Adrenal gland (tissue), 12 donors: ENCODE data around the gene TECR. TPM values are rescaled to one million over a fixed set of nuclear protein-coding genes. Genes with fewer than 3 reads are reported as not detected.

ENCODE experiments used
- DNase-seq, 7 donors: peaks; one replicate each; pipeline ENCODE4 v3.0.0-alpha.2; 2019 to 2020
- H3K27ac ChIP-seq, 5 donors: fragments of 200-600 bp; sonication (generic) in 4 of 5; 1 replicate in 3 of 5; 2 replicates in 2 of 5; pipeline versions ENCODE4 v1.5.1 to v1.8.0; 2016 to 2020; ENCODE audit warnings: mild to moderate bottlenecking in 1 of 5
- H3K27me3 ChIP-seq: fragments of 200-600 bp; 2 replicates; pipeline ENCODE4 v1.8.0; 2021
- H3K36me3 ChIP-seq, 2 donors: fragments of 200-600 bp; replicated peaks in 1 of 2; 1 replicate in 1 of 2; 2 replicates in 1 of 2; pipeline versions ENCODE4 v1.5.1 to v1.8.0; 2018 to 2022
- H3K4me1 ChIP-seq, 2 donors: fragments of 200-600 bp; replicated peaks in 1 of 2; 1 replicate in 1 of 2; 2 replicates in 1 of 2; pipeline versions ENCODE4 v1.5.1 to v1.8.0; 2018 to 2021
- H3K4me3 ChIP-seq, 4 donors: fragments of 200-600 bp; sonication (generic) in 3 of 4; one replicate each; pipeline ENCODE4 v1.5.1; 2016 to 2018
- H3K9me3 ChIP-seq, 3 donors: fragments of 200-600 bp; sonication (generic) in 1 of 3; replicated peaks in 1 of 3; 1 replicate in 2 of 3; 2 replicates in 1 of 3; pipeline versions ENCODE4 v1.5.1 to v1.8.0; 2016 to 2021
- POLR2A ChIP-seq, 2 donors: fragments of 450-650 bp; IDR thresholded peaks; one replicate each; pipeline ENCODE4 v1.6.1; 2017; ENCODE audit warnings: antibody characterized with exemption in 2 of 2, mild to moderate bottlenecking in 2 of 2, moderate library complexity in 1 of 2
- WGBS, 4 donors: extraction: QIAGEN DNeasy Blood & Tissue Kit in 2 of 4; methylation state at CpG; one replicate each; pipeline versions ENCODE4 v1.1.5 to v1.1.7; 2013 to 2017; 5-methylcytosine and 5-hydroxymethylcytosine counted together
- intact Hi-C, 2 donors: fragments of 100-400 bp; cut with DNase I; formaldehyde crosslinking; loops; one replicate each; pipeline versions ENCODE4 v1.14.1 to v1.15.0; 2022 to 2023
- polyA plus RNA-seq, 3 donors: library from polyadenylated mRNA; stranded (reverse); fragments of 200-250 nt in 2 of 3; fragments of 350-450 nt in 1 of 3; fragmentation: Illumina TruSeq in 1 of 3; extraction: RNeasy Lipid Tissue Mini Kit (QIAGEN cat#74804) in 1 of 3; gene quantifications; one replicate each; pipeline ENCODE4 v1.2.3, GENCODE V29; 2013 to 2014
- total RNA-seq, 9 donors: library from RNA; depleted of rRNA in 4 of 9; stranded (reverse); fragments of >200 nt in 4 of 9; fragments of 120-200 nt in 1 of 9; fragmentation: NEBNext Ultra II Directional in 1 of 9; extraction: Animal tissue kit (Norgen Biotek cat#: 25700) in 1 of 9; gene quantifications; one replicate each; pipeline versions ENCODE4 v1.1.0 to v1.2.4, GENCODE V29; 2013 to 2023
- TF ChIP-seq, protein P1 (sequence below), 6 experiments: fragments of 450-650 bp in 4 of 6; fragments of 200-600 bp in 2 of 6; sonication (generic) in 1 of 6; IDR thresholded peaks; 1 replicate in 5 of 6; 2 replicates in 1 of 6; pipeline versions ENCODE4 v1.5.1 to v1.8.0; 2016 to 2021; ENCODE audit warnings: antibody characterized with exemption in 6 of 6, mild to moderate bottlenecking in 2 of 6, moderate library complexity in 1 of 6
- donor health status: healthy with polysubstance abuse.
- donor health status: Bipolar disorder and iron deficiency.
- donor health status: DM: yes; HTN: yes; CAD: no.
- donor health status: DM: no; HTN: no; CAD: no.
- donor health status: DM: no; HTN: no; CAD: no.
- donor health status: DM: yes; HTN: yes; CAD: no.

Gene TECR
- total and polyA plus RNA-seq, 12 donors: 108 to 610 (median 219) TPM

DNA sequence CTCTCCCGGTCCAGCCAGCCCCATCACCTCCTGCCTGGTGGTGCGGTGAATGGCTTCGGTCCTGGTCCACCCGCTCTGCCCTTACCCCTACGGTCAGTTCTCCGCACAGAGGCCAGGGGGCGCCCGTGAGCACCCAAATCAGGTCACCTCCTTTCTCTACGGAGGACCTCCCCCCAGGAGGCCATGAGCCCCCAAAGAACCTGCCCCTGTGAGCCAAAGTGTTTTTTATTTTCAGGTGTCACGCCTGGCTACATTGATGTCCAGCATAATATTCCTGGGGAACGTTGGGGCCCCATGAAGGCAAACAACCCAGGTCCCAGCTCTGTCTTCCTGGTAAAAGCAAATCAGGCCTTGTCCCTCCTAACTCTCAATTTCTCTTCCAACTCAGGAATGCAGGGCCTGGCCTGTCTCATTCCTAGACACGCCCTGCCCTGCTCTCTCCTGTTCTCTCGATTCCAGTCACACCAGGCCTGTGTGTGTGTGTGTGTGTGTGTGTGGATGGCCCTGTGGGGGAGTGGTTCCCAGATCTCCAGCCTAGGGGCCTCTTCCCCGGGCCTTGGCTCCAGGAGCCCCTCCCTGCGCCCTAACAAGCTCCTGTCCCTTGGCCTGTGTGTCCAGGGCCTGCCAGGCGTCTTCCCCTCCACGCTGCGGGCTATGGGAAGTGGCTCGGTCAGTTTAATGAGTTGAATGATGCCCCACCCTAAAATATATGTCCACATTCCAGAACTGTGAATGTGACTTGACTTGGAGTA is 23.7 kb upstream of the TECR start:
- H3K27ac ChIP-seq: peak overlapping the region in 1 of 5 donors; percentile 61
- no peaks in the 10 kb centered on the region for H3K9me3 ChIP-seq
- intact Hi-C loops: no loop called here
- H3K4me1 ChIP-seq: peaks cover 0 to 4% of the 10 kb centered on the region in 2 donors
- no peak for TF ChIP-seq POLR2A (IDR thresholded peaks at IDR 0.05)
- TF ChIP-seq, protein P1, sequence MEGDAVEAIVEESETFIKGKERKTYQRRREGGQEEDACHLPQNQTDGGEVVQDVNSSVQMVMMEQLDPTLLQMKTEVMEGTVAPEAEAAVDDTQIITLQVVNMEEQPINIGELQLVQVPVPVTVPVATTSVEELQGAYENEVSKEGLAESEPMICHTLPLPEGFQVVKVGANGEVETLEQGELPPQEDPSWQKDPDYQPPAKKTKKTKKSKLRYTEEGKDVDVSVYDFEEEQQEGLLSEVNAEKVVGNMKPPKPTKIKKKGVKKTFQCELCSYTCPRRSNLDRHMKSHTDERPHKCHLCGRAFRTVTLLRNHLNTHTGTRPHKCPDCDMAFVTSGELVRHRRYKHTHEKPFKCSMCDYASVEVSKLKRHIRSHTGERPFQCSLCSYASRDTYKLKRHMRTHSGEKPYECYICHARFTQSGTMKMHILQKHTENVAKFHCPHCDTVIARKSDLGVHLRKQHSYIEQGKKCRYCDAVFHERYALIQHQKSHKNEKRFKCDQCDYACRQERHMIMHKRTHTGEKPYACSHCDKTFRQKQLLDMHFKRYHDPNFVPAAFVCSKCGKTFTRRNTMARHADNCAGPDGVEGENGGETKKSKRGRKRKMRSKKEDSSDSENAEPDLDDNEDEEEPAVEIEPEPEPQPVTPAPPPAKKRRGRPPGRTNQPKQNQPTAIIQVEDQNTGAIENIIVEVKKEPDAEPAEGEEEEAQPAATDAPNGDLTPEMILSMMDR (IDR thresholded peaks at IDR 0.05): peak; percentile 23 to 67 (median 54)
- H3K4me3 ChIP-seq: no peak overlapping the region
- 43 to 55% (median 52%) methylated on average over 9 to 19 of the region's 19 CpGs for WGBS, 4 donors
- no peaks in the 10 kb centered on the region for H3K27me3 ChIP-seq
- peak in 3 of 7 donors; percentile 54 to 67 (median 55) for DNase-seq
- no peaks in the 10 kb centered on the region for H3K36me3 ChIP-seq

DNA sequence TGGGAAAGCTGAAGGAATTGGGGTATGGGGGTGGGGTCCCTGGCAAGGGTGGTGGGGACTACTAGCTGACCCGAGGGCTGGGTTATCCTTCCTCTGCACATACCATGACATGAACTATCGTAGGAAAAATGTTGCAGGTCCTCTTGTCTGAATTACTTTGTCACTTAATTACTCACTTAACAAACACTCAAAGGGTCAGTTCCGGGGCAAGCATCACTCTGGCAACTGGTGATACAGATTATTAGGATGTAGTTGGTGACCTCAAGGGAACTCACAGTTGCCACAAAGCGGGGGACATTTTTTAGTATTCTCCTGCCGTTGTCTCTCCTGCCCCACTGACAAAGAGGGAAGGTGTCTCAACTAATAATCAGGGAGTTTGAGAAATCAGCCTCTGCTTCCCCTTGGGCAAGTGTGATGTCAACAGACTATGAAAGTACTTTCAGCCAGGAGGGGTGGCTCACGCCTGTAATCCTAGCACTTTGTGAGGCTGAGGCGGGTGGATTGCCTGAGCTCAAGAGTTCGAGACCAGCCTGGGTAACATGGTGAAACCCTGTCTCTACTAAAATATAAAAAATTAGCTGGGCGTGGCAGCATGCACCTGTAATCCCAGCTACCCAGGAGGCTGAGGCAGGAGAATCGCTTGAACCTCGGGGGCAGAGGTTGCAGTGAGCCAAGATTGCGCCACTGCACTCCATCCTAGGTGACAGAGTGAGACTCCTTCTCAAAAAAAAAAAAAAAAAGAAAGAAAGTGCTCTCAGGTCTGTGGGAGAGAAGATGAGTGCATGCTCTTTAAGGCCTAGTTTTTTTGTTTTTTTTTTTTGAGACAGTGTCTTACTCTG is 21.5 kb upstream of the TECR start:
- no peaks in the 10 kb centered on the region for H3K36me3 ChIP-seq
- no peaks in the 10 kb centered on the region for H3K9me3 ChIP-seq
- no peak for TF ChIP-seq POLR2A (IDR thresholded peaks at IDR 0.05)
- TF ChIP-seq, protein P1 (IDR thresholded peaks at IDR 0.05): no peak
- peaks cover 5 to 6% of the 10 kb centered on the region in 2 donors for H3K4me1 ChIP-seq
- H3K27me3 ChIP-seq: no peaks in the 10 kb centered on the region
- peak overlapping the region in 1 of 5 donors; percentile 29 for H3K27ac ChIP-seq
- 66 to 74% (median 69%) methylated on average over 11 to 12 of the region's 12 CpGs for WGBS, 4 donors
- H3K4me3 ChIP-seq: no peak overlapping the region
- DNase-seq: no peak
- intact Hi-C loops: no loop called here

DNA sequence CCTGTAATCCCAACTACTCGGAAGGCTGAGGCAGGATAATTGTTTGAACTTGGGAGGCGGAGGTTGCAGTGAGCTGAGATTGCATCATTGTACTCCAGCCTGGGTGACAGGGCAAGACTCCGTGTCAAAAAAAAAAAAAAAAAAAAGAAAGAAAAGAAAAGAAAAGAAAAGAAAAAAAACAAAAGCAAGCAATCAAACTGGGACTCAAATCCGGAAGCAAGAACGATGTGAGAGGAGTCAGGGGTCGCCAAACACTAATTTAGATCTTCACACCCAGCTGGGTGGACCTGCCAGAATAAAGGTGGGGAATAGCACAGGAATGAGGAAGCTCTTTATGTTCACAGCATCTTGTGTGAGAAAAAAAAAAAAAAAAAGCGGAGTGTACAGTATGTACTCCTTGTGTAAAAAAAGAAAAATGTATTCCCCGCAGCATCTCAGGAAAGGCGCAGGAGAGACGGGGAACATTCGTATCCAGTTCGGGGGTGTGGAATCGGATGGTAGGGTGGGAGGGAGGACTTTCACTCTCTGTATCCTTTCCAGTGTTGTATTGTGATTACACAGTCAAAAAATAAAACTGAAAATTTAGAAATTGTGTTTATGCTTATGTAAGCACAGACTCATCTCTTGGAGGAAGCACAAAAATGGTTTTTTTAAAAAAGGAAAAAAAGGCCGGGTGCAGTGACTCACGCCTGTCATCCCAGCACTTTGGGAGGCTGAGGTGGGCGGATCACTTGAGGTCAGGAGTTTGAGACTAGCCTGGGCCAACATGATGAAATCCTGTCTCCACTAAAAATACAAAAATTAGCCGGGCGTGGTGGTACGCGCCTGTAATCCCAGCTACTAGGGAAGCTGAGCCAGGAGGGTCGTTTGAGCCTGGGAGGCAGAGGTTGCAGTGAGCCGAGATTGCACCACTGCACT is 18.8 kb upstream of the TECR start:
- no peaks in the 10 kb centered on the region for H3K9me3 ChIP-seq
- intact Hi-C loops: no loop called here
- WGBS, 4 donors: 15 to 24% (median 19%) methylated on average over 22 of the region's 22 CpGs
- peaks cover 16 to 33% of the 10 kb centered on the region in 2 donors for H3K4me1 ChIP-seq
- H3K36me3 ChIP-seq: peaks cover 0 to 20% of the 10 kb centered on the region in 2 donors
- H3K27me3 ChIP-seq: no peaks in the 10 kb centered on the region
- DNase-seq: peak in 6 of 7 donors; percentile 72 to 89 (median 84)
- H3K4me3 ChIP-seq: peak overlapping the region in 1 of 4 donors; percentile 18
- H3K27ac ChIP-seq: peak overlapping the region; percentile 66 to 80 (median 73)
- TF ChIP-seq, protein P1 (IDR thresholded peaks at IDR 0.05): no peak
- TF ChIP-seq POLR2A (IDR thresholded peaks at IDR 0.05): peak in 1 of 2 donors; percentile 72
